ENCODE measurements around the gene CFAP70. TPM values are rescaled to one million over a fixed set of nuclear protein-coding genes. Genes with fewer than 3 reads are reported as not detected.

CFAP70 gene
- 1 to 10 TPM; 1.3 to 4.9 (median 2.9) TPM for total RNA-seq
- 10 to 100 TPM in 1 of 2 donors, 1 to 10 TPM in 1; 10.0 to 28.8 TPM for polyA plus RNA-seq

GRCh38 chr10:73358331-73359279, at the start of gene CFAP70:
TSS of gene CFAP70 (minus strand) at chr10:73358864. CDS start at chr10:73354796, 4,068 bp downstream.
- H3K27ac ChIP-seq, result peak within 1 kb of the TSS; percentile 30 to 75 (median 66)
- DNase-seq (peak; percentile 93 to 98 (median 94)), ATAC-seq (peak; percentile 98 to 99 (median 98)), FAIRE-seq (peak; percentile 90)
- TF ChIP-seq, protein P1, sequence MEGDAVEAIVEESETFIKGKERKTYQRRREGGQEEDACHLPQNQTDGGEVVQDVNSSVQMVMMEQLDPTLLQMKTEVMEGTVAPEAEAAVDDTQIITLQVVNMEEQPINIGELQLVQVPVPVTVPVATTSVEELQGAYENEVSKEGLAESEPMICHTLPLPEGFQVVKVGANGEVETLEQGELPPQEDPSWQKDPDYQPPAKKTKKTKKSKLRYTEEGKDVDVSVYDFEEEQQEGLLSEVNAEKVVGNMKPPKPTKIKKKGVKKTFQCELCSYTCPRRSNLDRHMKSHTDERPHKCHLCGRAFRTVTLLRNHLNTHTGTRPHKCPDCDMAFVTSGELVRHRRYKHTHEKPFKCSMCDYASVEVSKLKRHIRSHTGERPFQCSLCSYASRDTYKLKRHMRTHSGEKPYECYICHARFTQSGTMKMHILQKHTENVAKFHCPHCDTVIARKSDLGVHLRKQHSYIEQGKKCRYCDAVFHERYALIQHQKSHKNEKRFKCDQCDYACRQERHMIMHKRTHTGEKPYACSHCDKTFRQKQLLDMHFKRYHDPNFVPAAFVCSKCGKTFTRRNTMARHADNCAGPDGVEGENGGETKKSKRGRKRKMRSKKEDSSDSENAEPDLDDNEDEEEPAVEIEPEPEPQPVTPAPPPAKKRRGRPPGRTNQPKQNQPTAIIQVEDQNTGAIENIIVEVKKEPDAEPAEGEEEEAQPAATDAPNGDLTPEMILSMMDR (IDR thresholded peaks at IDR 0.05), result no peak
- peaks cover 0 to 4% (median 3%) of the 10 kb centered on the region in 3 donors for H3K4me1 ChIP-seq
- H3K4me3 ChIP-seq, result peak within 1 kb of the TSS; percentile 69 to 76 (median 74)
- intact Hi-C loops (cut with DNase I), result no loop called here
- no peaks in the 10 kb centered on the region for H3K27me3 ChIP-seq
- no peaks in the 10 kb centered on the region for H3K9me3 ChIP-seq
- H3K36me3 ChIP-seq, result no peaks in the 10 kb centered on the region
- 0 to 1% methylated on average over 45 of the region's 45 CpGs for WGBS, 2 donors

GRCh38 chr10:73408061-73408460, 49.4 kb upstream of the CFAP70 start:
- no peak overlapping the region for H3K27ac ChIP-seq
- H3K4me3 ChIP-seq, result no peak overlapping the region
- FAIRE-seq (no peak), DNase-seq (no peak), ATAC-seq (no peak)
- H3K4me1 ChIP-seq, result peaks cover 0 to 10% (median 6%) of the 10 kb centered on the region in 3 donors
- no peaks in the 10 kb centered on the region for H3K9me3 ChIP-seq
- 90 to 94% methylated on average over 5 of the region's 5 CpGs for WGBS, 2 donors
- intact Hi-C loops (cut with DNase I), result no loop called here
- TF ChIP-seq, protein P1 (IDR thresholded peaks at IDR 0.05), result no peak
- no peaks in the 10 kb centered on the region for H3K27me3 ChIP-seq
- H3K36me3 ChIP-seq, result no peaks in the 10 kb centered on the region

- no peaks in the 10 kb centered on the region for H3K27me3 ChIP-seq
- no peak overlapping the region for H3K27ac ChIP-seq
- H3K4me1 ChIP-seq, result peaks cover 0 to 8% (median 6%) of the 10 kb centered on the region in 3 donors
- TF ChIP-seq, protein P1 (IDR thresholded peaks at IDR 0.05), result no peak
- H3K36me3 ChIP-seq, result no peaks in the 10 kb centered on the region
- peak in 1 of 4 donors; percentile 41 for ATAC-seq
- no peaks in the 10 kb centered on the region for H3K9me3 ChIP-seq
- intact Hi-C loops (cut with DNase I), result no loop called here
- FAIRE-seq, result no peak
- no peak overlapping the region for H3K4me3 ChIP-seq
- no peak for DNase-seq
- WGBS, 2 donors, result 69 to 74% methylated on average over 1 of the region's 1 CpG
These were observed 48.8 kb upstream of the CFAP70 start for GRCh38 chr10:73407495-73407894.

DNA sequence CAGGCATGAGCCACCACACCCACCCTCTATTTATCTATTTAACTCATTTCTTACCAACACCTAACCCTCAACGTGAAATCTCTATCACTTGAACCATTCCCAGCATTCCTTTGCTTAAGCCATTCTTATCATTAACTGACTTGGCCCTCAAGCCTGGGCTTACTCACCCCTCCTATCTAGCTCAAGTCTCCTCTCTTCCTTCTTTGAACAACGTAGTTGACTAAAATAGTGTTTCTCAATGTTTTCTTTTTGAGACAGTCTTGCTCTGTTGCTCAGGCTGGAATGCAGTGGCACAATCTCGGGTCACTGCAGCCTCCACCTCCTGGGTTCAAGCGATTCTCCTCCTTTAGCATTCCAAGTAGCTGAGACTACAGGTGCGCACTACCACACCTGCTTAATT, 48.2 kb upstream of the CFAP70 start:
- intact Hi-C loops (cut with DNase I), result no loop called here
- H3K4me1 ChIP-seq, result peaks cover 0 to 4% (median under 1%) of the 10 kb centered on the region in 3 donors
- TF ChIP-seq, protein P1 (IDR thresholded peaks at IDR 0.05), result no peak
- no peaks in the 10 kb centered on the region for H3K36me3 ChIP-seq
- H3K9me3 ChIP-seq, result no peaks in the 10 kb centered on the region
- no peaks in the 10 kb centered on the region for H3K27me3 ChIP-seq
- no peak overlapping the region for H3K4me3 ChIP-seq
- FAIRE-seq (no peak), ATAC-seq (no peak), DNase-seq (no peak)
- H3K27ac ChIP-seq, result no peak overlapping the region
- WGBS, 2 donors, result 73 to 77% methylated on average over 5 of the region's 5 CpGs

Measured in pancreas (tissue), 10 donors.